Astrocyte of the hippocampus (primary cell): ENCODE measurements around the gene TXNDC8.
A peak's percentile ranks its signal among the peaks of the same experiment; 100 is the strongest.

Experiments
- DNase-seq: peaks from one replicate; pipeline ENCODE4 v3.0.0; 2011; ENCODE audit warnings: low read depth, low spot score

TXNDC8 gene

DNA sequence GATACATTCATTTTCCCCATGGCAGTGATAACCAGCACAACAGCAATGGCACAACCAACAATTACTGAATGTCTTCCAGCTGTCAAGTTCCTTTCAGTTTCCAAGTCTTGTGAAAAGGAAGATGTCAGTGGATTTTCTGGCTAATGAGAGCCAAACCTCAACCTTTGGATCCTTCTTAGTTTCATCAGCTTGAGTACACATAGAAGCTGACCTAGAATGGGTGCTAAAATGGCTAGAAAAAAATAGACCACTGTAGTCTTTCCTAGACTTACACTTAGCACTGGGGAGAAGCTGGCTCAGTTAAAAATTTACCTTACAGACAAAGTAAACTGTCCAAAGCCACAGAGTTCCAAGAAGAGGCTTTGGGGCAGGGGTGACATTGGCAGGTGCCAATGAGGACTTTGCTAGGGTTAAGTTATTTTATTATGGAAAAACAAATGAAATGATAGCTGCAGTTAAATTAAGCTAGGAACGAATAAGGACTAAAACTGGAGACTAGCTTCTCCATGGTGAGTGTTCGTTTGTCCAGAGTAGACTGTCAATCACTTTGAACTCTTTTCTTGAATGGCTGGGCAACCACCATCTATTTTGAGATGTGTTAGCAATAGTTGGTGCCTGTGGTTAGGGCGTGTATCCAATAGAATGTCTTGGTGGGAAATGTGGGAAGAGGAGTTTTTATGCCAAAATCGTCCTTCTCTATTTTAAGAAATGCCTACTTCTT is 55.5 kb downstream of the TXNDC8 start:
- peak; percentile 73 for DNase-seq

DNA sequence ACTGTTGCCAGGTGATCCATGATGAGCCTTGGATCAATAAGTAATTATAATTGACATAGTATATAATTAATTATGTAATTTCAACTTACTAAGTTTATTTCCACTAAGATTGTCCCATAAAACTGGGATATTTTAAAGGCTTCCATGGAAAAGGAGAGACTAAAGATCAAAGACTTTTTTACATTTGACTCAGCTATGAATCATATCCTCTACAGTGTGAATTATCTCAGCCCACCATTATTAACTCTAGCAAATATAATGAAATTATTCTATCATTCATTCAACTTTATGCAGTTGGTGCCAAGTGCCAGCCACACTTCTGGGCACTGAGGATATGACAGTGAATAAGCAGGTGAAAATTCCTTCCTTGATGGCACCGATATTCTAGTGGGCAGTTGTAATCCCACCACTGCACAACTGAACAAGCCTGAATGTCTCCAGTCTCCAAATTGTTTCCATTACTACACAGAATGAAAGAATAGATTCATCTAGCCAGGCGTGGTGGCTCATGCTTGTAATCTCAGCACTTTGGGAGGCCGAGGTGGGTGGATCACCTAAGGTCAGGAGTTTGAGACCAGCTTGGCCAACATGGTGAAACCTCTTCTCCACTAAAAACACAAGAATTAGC is 59.5 kb downstream of the TXNDC8 start:
- DNase-seq, result no peak

DNA sequence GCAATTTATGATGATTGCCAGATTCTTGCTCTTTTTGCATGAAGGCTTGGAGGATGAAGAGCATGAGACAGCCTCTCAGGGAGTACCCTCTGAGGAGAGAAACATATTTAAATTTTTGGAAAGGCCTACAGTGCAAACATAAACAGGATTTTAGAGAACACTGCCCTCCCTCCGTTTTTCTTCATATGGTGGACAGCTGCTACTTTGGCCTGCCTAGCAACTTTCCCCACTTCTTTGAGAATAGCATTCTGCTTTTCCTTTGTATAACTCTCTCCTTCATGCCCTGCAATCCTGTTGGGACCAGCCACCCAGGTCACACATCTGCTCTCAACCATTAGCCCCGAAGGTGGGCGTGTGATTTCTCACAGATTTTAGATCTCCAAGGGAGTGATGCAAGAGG is 60.9 kb downstream of the TXNDC8 start:
- DNase-seq, result no peak

DNA sequence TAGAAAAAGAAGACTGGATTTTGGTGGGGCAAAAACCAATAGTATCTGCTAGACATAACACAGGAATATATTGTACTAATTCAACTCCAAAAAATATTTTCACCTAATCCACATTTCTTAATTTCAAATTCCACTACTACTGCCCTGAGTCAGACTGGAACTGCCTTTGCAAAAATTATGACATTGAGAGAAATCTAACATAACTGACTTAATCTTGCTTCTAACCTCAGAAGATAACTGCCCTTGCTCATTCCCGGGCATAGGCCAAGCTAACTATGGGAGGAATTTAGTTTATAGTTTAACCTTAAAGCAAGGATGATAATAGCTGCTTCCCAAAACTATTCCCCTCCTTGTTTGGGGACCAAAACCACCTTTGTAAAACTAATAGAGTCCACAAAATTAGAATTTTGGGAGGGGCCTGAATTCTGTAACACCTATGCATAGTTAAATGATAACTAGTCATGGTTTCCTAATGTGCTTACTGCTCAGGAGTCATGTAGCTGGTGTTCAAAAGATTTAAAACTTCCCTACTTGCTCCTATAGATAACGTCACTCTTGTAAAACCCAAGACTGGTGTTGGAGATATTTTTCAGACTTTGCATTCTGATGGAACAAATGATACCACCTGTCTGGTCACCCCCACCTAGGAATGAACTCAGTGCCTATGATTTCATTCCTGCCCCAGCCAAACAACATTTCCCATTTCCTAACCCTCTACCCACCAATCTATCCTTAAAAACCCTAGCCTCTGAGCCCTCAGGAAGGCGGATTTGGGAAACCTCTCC is 67.3 kb downstream of the TXNDC8 start:
- no peak for DNase-seq

DNA sequence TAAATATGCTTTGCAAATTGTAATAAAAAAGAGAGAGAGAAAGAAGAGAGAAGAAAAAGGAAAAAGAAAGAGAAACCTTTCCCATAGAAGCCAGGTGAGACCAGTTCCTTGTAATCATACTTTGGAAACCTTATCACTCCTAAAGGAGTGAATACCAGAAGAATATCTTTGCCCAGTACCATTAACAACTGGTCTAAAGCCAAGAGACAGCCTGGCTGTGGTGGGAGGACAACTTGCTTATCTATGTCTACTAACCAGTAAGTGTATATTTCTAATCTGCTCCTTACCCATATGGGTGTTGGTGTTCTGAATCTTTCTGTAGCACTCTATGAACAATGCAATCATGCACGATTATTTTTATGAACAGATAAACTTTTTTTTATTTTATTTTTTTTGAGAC is 70.9 kb downstream of the TXNDC8 start:
- DNase-seq, result no peak

DNA sequence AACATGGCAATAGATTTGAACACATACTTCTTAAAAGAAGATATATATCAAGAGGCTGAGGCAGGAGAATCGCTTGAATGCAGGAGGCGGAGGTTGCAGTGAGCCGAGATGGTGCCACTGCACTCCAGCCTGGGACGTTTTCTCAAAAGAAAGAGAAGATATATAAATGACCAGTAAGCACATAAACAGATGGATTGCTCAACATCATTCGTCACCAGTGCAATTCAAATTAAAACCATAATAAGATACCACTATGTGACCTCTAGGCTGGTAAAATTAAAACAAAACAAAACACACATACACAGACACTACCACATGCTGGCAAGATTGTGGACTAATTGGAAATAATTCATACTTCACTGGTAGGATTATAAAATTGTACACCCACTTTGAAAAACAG is 76.0 kb downstream of the TXNDC8 start:
- no peak for DNase-seq

DNA sequence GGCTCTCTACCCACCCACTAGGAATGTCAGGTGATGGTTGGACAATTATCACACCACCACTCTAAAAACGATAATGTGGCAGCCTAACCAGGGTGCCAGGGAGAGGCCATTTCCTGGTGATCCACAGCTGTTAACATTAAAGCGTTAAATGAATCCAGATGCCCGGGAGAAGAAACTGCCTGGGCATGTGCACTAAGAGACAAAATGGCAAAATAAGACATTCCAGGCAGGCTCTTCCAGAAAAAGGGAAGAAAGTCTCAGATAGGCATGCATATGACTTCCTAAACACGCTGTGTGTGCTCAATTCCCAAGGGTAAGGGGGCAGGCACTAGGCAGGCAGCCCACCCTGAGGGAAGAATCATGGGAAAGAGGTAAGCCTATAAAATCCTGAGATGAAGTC is 76.8 kb downstream of the TXNDC8 start:
- DNase-seq, result no peak

DNA sequence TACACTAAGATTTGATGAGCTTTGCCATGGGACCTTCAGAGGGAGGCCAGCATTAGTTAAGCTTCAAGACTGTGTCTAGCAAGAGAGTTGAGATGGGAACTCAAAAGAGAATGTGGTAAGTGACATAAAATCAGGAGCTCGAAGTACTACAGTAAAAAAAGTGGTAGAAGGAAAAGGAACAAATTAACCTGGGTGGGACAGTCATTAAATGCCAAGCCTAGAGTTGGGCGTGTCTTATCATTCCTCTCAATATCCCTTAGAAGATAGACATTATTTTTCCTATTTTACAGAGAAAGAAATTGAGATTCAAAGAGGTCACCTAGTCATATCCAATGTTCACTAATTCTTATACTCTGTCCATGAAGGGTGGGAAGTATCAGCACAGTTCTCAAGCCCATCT is 78.1 kb downstream of the TXNDC8 start:
- no peak for DNase-seq

DNA sequence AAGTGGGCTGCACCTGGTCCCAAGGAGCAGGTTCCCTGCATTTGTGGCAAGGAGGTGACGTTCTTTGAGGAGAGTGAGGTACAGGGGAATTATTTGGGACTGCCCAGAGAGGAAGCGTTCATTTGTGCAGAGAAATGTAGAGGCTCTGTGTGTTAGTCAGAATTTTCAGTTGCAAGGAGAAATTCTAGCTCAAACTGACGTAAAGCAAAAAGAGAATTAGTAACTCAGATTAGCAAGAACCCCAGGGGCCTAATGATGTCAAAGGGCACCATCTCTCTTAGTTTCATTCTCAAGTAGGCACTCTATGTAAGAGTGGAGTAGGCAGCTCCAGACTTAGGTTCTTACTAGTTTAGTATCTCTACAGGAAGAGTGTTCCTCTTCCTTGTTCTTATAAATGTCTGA is 79.0 kb downstream of the TXNDC8 start:
- DNase-seq, result no peak

DNA sequence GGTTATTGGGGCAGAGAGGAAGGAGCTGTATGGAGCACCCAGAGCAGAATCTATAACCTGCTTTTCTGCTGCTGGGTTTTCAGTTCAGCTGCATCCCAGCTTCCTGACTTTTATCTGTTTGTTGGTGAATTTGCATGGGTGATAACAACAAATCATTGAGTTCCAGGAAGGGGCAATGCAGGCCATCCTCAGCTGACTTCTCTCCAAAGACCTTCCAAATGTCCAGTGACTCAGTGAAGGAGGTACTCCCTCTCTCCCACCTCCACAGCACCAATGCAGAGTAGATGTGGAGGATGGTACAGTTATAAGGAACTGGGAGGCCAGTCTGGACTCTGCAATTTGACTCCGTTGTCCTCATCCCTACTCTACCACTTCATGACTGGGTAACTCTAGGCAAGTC is 79.7 kb downstream of the TXNDC8 start:
- DNase-seq, result no peak

DNA sequence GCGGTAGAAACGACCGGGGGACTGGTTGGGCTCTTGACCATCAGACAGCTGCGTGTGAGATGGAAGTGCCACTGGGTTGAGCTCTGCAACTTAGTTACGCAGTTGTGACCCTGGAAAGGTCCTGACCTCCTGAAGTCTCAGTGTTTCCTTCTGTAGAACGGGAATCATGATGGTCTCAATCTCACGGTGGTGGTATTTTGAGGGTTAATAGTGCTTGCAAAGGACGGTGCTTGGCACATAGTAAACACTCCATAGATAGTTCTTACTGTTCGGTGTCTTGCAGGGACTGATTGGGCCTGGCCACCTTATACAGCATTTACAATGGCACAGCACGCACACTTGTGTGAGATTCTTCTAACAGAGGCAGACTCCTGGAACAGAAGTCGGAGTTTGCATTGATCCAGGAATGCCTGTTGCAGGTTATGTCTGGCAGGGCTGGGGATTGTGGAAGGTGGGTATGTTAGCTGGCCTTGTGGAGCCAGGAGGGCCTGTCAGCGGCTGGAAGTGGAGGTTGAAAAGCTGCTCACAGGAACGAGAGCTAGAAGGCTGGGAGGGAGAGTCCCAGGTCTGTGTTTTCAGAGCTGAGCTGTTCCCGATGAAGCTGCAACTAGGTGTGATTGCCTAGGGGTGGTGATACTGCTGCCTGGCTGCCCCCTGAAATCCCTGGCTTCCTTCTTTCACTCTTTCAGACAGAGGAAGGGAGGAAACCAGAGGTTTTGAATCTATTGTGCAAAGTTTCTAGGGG is 80.4 kb downstream of the TXNDC8 start:
- DNase-seq, result peak; percentile 42

DNA sequence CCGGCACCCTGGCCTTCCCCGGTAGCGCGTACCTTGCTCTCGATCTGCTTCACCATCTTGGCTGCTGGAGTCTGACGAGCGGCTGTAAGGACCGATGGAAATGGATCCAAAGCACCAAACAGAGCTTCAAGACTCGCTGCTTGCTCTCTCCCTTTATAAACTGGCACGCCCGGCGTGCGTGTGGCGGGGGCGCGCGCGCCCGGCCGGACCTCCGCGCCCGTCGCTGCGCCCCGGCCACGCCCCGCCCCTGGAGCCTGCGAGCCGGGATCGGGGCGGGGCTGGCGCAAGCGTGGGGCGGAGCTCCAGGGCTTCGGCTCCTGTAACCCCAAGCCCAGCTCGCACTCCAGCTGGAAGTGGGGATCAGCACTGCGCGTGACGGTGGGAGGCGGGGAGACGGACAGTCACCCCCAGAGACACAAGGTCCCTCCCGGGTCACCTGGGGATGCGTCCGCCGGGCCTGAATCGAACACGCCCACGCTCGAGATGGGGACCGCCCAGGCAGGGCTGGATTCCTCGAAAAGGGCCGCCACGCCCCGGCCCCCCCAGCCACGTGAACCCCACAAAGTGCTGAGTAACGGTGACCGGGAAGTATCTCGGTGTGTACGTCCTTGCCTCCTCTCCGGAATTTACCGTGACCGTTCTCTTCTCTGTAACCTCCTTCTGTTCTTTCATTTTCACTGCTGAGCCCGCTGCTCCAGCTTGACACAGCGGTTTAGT is 81.1 kb downstream of the TXNDC8 start, which contains the start of gene TXN:
TXN (minus strand) TSS at position 128 of the 717 bp plus-strand sequence; CDS start at position 56, 72 bp downstream.
- peak; percentile 96 for DNase-seq

DNA sequence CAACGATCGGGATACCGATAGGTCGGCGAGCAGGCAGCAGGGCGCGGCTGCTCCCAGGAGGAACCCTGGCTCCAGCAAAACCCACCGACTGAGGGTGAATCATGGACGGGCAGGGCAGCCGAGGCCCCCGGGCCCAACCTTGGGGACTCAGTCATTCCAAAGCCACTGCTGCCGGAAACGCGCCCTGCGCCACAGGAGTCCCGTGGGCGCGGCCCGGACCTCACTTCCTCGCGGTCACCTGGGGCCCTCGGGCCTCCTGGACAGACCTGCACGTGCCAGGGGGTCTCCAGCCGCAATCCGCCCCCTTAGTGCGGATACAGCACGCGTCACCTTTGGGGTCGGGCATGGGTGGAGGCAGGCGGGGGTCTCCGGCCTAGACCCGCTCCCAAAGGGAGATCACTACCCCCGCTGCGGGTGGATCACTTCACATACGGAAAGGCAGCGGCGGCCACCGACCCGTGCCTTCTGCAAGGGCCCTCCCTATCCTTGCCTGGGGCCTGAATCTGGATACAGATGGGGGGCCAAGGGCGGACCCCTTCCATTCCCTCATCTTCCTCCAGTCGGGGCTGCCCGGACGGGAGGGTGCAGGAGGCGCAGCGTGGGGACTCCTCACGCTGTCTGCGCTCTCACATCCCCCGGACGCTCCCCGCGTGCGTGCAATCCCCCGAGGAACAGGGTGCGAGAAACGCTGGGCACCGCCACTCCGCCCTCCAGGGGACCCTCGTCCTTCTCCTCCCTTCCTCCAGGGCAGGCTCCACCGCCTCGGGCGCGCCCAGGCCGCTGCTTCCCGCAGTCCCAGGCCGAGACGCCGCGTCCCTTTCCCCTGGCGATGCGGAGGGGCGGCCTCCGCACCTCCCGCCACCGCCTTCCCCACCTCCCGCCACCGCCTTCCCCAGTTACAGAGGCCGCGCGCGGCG is 81.9 kb downstream of the TXNDC8 start:
- DNase-seq, result peak; percentile 73

DNA sequence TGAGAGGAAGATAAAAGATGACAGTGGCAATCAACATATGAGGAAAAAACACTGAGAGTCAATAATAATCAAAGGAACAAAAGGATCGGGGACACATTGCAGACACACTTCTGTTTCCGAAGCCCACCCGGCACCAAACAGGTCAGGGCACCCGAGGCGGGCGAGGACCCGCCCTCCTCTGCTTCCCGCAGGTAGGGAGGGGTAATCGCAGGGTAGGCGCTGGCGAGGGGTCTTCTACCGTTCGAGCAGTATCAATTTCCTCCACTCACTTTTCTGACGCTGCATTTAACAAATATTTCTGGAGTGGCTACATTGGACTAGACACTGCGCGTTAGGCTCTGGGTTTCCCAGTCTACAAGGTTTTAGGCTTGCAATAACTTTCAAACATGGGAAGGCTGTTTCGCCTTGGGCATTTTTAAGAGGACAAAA is 82.6 kb downstream of the TXNDC8 start:
- DNase-seq, result no peak

DNA sequence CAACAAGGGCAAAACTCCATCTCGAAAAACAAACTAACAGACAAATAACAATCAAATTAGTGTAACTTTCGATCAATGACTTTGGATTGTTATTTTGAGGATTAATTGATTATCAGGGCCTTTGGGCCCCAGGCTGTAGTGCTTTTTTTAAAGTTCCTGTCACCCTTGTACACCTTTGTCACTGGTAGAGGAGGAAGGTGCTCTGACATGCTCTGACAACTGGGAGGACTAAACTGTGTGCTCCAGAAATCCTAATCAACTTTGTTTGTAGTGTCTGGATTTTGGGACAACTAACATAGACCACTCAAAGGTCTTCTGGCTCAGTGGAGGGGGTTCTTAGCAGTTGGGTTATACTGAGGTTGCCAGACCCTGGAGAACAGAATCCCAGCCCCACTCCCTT is 83.2 kb downstream of the TXNDC8 start:
- no peak for DNase-seq
